Cardiac fibroblast (primary cell): ENCODE measurements around the gene RGS7.
A peak's percentile ranks its signal among the peaks of the same experiment; 100 is the strongest.
"Not testable (repeated sequence)": the region's sequence is repeated elsewhere in the genome, so short reads cannot be mapped to it uniquely, and the experiment has no call there.

Experiments used
- DNase-seq, 2 donors: peaks; one replicate each; pipeline versions ENCODE4 v3.0.0 to v3.0.0-alpha.2; 2010; ENCODE audit warnings: low read depth in 2 of 2
- H3K4me3 ChIP-seq, 2 donors: replicated peaks in 1 of 2; 1 replicate in 1 of 2; 2 replicates in 1 of 2; pipeline ENCODE4 v1.5.1; 2011; ENCODE audit warnings: low read depth in 2 of 2, low read length in 2 of 2, mild to moderate bottlenecking in 2 of 2, moderate library complexity in 1 of 2
- CTCF ChIP-seq: IDR thresholded peaks from one replicate; pipeline ENCODE4 v1.5.1; 2011; ENCODE audit warnings: low read depth, mild to moderate bottlenecking, low read length, inconsistent platforms

RGS7 gene

GRCh38 chr1:240747907-240748306, 609.1 kb downstream of the RGS7 start:
- TF ChIP-seq CTCF = no peak
- H3K4me3 ChIP-seq = no peak overlapping the region
- no peak for DNase-seq

GRCh38 chr1:240743705-240744104, 613.3 kb downstream of the RGS7 start:
- H3K4me3 ChIP-seq = no peak overlapping the region
- TF ChIP-seq CTCF = no peak
- no peak for DNase-seq

GRCh38 chr1:240739754-240740153, 617.3 kb downstream of the RGS7 start:
- DNase-seq = peak; percentile 8 to 13
- no peak overlapping the region for H3K4me3 ChIP-seq
- TF ChIP-seq CTCF = no peak

- DNase-seq = peak; percentile 6 to 34
- no peak overlapping the region for H3K4me3 ChIP-seq
- no peak for TF ChIP-seq CTCF
These were observed 617.9 kb downstream of the RGS7 start for GRCh38 chr1:240739139-240739538.

GRCh38 chr1:240737766-240738265, 619.2 kb downstream of the RGS7 start:
- TF ChIP-seq CTCF = no peak
- no peak overlapping the region for H3K4me3 ChIP-seq
- DNase-seq = no peak

GRCh38 chr1:240737298-240737697, 619.7 kb downstream of the RGS7 start:
- no peak for TF ChIP-seq CTCF
- H3K4me3 ChIP-seq = no peak overlapping the region
- peak in 1 of 2 donors; percentile 26 for DNase-seq

- not testable (repeated sequence) for H3K4me3 ChIP-seq, DNase-seq
These were observed 622.3 kb downstream of the RGS7 start for GRCh38 chr1:240734705-240735104.
